GM21515 (cell line): ENCODE measurements around the gene GEMIN5.
A peak's percentile ranks its signal among the peaks of the same experiment; 100 is the strongest.
"Not testable (repeated sequence)": the region's sequence is repeated elsewhere in the genome, so short reads cannot be mapped to it uniquely, and the experiment has no call there.

ENCODE experiments used
- ATAC-seq: cut with Tn5 transposase; IDR thresholded peaks from one replicate; pipeline ENCODE4 v1.9.1; 2021; ENCODE audit not compliant: unreplicated experiment

The GEMIN5 gene

DNA sequence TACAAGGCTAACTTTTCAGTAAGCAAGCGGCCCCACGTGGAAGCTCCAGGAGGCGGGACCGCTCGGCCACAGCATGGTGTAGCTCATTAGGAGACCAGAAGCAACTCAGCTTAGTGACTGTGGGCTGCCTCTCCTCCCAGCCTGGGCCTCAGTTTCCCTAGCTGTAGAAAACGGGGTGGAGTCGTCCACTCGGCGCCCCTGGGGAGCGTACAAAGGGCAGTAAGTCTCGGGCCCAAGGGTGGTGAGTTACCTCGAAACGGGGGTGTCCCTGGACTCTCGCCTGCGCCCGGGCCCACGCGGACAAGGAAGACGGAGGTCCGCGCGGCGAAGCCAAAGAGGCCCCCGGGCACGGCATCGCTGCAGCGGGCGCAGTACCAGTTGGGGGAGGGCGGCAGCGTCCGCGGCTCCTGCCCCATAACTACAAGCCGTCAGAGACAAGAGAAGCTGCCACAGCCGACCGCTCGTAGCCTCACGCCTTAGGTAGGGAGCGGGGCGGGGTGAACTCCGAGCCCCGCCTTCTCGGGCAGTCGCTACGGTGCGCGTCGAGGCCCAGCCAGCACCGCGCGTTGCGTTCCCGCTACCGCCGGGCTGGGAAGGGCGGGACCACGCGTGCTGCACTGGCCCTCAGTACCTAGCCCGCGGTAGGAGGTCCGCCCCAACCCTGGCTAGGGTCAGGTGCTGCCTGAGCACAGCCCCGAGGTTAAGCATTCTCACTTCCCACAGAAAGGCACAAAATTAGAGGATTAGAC, at the start of gene GEMIN5:
Gene GEMIN5 (minus strand): TSS at position 494 of the 749 bp plus-strand sequence. CDS start 78 bp downstream, at position 416.
- peak; percentile 82 for ATAC-seq

DNA sequence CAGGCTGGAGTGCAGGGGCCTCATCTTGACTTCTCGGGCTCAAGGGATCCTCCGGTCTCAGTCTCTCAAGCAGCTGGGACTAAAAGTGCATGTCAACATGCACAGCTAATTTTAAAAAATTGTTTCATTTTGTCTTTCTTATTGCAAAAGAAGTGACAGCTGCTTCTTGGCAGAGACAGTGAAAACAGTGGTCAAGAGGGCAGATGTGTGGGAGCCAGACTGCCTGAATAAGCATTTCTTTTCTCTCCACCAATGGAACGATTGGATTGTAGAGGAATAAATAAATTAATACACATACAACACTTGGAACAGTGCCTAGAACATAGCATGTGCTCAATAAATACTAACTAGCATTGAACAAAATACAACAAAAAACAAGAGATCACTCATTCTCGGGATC, 48.1 kb upstream of the GEMIN5 start:
- no peak for ATAC-seq

- no peak for ATAC-seq
Observed at GRCh38 chr5:154984946-154985516, 47.0 kb upstream of the GEMIN5 start.

DNA sequence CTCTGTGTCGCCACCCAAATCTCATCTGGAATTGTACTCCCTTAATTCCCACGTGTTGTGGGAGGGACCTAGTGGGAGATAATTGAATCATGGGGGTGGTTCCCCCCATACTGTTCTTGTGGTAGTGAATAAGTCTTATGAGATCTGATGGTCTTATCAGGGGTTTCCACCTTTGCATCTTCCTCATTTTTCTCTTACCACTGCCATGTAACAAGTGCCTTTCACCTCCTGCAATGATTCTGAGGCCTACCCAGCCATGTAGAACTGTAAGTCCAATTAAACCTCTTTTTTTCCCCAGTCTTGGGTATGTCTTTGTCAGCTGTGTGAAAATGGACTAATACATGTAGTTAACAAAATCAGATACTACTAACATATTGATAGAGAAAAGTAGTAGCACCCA, 40.3 kb upstream of the GEMIN5 start:
- not testable (repeated sequence) for ATAC-seq

DNA sequence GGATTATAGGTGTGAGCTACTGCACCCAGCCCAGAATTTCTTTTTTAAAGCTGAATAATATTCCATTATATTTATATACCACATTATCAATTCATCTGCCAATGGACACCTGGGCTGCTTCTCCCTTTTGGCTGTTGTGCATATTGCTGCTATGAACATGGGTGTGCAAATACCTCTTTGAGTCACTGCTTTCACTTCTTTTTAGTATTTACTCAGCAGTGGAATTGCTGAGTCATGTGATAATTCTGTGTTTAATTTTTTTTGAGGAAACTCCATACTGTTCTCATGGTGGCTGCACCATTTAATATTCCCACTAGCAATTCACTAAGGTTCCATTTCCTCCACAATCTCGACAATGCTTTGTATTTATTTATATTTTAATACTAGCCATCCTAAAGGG, 39.4 kb upstream of the GEMIN5 start:
- no peak for ATAC-seq

- not testable (repeated sequence) for ATAC-seq
Observed at GRCh38 chr5:154976082-154976481, 38.1 kb upstream of the GEMIN5 start.

- ATAC-seq: no peak
Observed at GRCh38 chr5:154972476-154973080, 34.6 kb upstream of the GEMIN5 start.

DNA sequence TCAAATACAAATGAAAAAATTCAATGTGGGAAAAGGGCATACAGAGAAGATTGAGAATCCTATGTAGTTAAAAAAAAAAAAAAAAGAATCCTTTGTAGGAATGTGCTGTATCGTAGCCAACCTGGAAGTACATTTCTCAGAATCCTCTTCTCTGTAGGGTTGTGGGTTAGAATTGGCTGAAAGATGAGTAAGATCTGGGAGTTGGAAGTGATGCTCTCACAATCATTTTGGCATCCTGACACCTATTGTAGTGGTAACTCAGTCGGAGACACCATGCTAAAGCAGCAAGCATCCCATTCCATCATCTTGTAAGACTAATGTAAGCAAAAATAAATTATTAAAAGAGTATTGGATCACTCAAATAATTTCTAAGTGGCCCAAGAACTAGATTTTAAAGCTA, 33.5 kb upstream of the GEMIN5 start:
- no peak for ATAC-seq

- no peak for ATAC-seq
Observed at GRCh38 chr5:154970759-154971158, 32.7 kb upstream of the GEMIN5 start.

DNA sequence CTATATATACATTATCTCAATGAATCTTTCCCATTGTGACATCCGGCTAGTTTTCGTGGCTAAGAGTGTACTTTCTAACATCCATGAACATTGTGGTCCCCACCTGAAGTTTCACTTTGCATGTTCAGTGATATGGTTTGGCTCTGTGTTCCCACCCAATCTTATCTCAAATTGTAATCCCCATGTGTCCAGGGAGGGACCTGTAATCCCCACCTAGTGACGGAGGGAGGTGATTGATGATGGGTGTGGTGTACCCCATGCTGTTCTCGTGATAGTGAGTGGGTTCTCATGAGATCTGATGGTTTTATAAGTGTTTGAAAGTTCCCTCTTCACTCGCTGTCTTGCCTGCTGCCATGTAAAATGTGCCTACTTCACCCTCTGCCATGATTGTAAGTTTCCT, 30.9 kb upstream of the GEMIN5 start:
- no peak for ATAC-seq

- ATAC-seq: no peak
Observed at GRCh38 chr5:154967421-154968024, 29.5 kb upstream of the GEMIN5 start.

DNA sequence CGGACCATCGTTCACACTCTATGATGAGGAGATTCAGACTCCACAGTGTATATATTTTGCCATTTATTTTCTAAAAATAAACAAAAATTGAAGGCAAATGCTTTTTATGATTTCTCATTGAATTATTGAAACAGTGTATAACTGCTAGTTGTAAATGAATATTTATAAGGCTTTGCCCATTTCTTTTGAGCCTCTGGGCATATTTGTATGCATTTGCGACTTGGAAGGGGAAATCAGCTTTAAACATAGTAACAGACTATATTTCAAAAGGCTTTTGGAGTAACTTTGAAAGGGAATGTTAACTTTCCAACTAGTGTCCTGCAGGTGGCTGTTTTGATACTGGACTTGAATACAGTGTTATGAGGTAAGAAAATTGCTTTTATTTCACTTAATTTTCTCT, 28.9 kb upstream of the GEMIN5 start:
- ATAC-seq: no peak

- ATAC-seq: no peak
Observed at GRCh38 chr5:154966081-154966841, 28.2 kb upstream of the GEMIN5 start.

DNA sequence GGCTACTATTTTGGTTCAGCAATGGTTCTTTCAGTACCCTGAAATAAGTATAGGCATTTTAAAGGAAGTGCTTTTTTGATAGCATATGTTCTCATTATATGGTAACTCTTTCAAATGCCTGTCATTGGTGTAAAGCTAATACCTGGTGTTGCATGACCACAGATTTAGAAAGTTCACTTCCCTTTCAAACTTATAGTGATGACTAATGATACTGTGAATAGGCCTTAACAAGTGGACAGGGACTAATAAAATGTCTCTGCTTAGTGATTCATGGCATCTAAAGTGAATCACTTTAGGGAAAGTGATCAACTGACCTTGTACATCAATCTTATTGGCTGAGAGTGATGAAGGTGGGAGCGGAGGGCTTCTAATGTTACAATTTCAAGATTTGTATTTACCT, 24.5 kb upstream of the GEMIN5 start:
- peak; percentile 83 for ATAC-seq

GRCh38 chr5:154956712-154957111, 18.7 kb upstream of the GEMIN5 start:
- no peak for ATAC-seq

- ATAC-seq: no peak
Observed at GRCh38 chr5:154949781-154950180, 11.8 kb upstream of the GEMIN5 start.

DNA sequence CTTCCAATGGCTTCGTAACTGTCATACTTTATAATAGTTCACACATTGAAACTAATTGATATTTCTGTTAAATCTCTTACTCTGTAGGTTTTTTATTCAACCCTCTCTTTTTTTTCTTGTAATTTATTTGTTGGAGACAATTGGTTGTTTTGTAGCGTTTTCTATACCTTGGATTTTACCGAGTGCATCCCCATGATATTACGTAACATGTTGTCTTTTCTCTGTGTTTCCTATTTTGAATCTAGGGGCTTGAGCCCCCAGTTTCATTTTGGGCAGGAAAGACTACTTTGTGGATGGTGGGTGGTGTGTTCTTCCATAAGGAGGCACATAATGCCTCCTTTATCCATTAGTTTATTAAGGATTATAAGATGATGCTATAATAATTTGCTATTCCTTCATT, 10.3 kb upstream of the GEMIN5 start:
- ATAC-seq: no peak

DNA sequence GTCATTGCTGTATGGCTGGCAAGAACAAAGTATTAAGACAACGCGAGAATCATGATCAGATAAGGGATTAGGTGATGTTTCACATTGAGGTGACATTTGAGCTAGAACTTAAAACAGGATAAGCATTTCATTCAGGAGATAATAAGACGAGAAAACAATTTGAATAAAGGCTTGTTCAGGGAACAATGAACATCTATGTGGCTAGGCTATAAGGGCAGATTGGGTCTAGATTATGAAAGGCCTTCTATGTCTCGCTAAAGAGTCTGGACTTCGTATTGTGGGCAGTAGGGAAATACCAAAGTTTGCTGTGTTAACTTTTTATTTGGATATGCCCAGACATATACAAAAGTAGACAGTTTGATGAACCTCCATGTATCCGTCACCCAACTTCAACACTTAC, 9.8 kb upstream of the GEMIN5 start:
- no peak for ATAC-seq

GRCh38 chr5:154945695-154946301, 7.8 kb upstream of the GEMIN5 start:
- no peak for ATAC-seq

- no peak for ATAC-seq
Observed at GRCh38 chr5:154944716-154945115, 6.7 kb upstream of the GEMIN5 start.

DNA sequence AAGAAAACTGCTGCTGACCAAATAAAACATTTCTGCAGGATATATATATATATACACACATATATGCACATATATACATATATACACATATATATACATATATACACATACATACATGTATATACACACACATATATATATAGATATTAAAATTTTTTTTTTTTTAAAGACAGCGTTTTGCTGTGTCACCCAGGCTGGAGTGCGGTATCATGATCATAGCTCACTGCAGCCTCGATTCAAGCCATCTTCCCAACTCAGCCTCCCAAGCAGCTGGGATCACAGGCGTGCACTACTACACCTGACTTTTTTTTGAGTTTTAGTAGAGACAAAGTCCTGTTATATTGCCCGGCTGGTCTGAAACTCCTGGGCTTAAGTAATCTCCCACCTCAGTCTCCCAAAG, 5.5 kb upstream of the GEMIN5 start:
- ATAC-seq: no peak
